GM06990 (cell line): ENCODE measurements around the gene CCDC171.

Source experiments
- DNase-seq: peaks from one replicate; pipeline ENCODE4 v3.0.0-alpha.2; 2011; ENCODE audit not compliant: insufficient read length; ENCODE audit errors: extremely low read depth
- H3K27me3 ChIP-seq: replicated peaks from 2 replicates; pipeline ENCODE4 v1.6.0; 2011; ENCODE audit warnings: low read length; ENCODE audit not compliant: control insufficient read depth, insufficient read depth
- H3K36me3 ChIP-seq: 2 replicates; pipeline ENCODE4 v1.5.1; 2011; ENCODE audit warnings: low read length; ENCODE audit not compliant: control insufficient read depth, insufficient read depth
- H3K4me3 ChIP-seq: replicated peaks from 2 replicates; pipeline ENCODE4 v1.5.1; 2011; ENCODE audit warnings: low read depth, mild to moderate bottlenecking, control low read depth, low read length
- CTCF ChIP-seq: IDR thresholded peaks from 2 replicates; pipeline ENCODE4 v1.5.1; 2011; ENCODE audit warnings: low read length, control low read depth, mild to moderate bottlenecking, inconsistent platforms; ENCODE audit not compliant: insufficient read depth, poor library complexity, severe bottlenecking

Gene CCDC171

GRCh38 chr9:15834541-15834940 is 281.7 kb downstream of the CCDC171 start:
- no peak for TF ChIP-seq CTCF
- no peaks in the 10 kb centered on the region for H3K36me3 ChIP-seq
- no peak overlapping the region for H3K4me3 ChIP-seq
- DNase-seq = no peak
- no peaks in the 10 kb centered on the region for H3K27me3 ChIP-seq

GRCh38 chr9:15837079-15837679 is 284.3 kb downstream of the CCDC171 start:
- H3K4me3 ChIP-seq = no peak overlapping the region
- no peak for DNase-seq
- TF ChIP-seq CTCF = peak; percentile 58
- H3K27me3 ChIP-seq = no peaks in the 10 kb centered on the region
- no peaks in the 10 kb centered on the region for H3K36me3 ChIP-seq

- no peak for DNase-seq
- Histone ChIP-seq H3K36me3 (no peaks in the 10 kb centered on the region), H3K27me3 (no peaks in the 10 kb centered on the region), H3K4me3 (no peak overlapping the region)
- TF ChIP-seq CTCF = no peak
These were observed 289.2 kb downstream of the CCDC171 start for GRCh38 chr9:15842051-15842450.

GRCh38 chr9:15843316-15843715 is 290.5 kb downstream of the CCDC171 start:
- Histone ChIP-seq H3K4me3 (no peak overlapping the region), H3K36me3 (no peaks in the 10 kb centered on the region), H3K27me3 (no peaks in the 10 kb centered on the region)
- DNase-seq = no peak
- no peak for TF ChIP-seq CTCF

- no peak for DNase-seq
- TF ChIP-seq CTCF = no peak
- Histone ChIP-seq H3K36me3 (no peaks in the 10 kb centered on the region), H3K27me3 (no peaks in the 10 kb centered on the region), H3K4me3 (no peak overlapping the region)
These were observed 291.1 kb downstream of the CCDC171 start for GRCh38 chr9:15843931-15844330.

- Histone ChIP-seq H3K4me3 (no peak overlapping the region), H3K36me3 (no peaks in the 10 kb centered on the region), H3K27me3 (no peaks in the 10 kb centered on the region)
- DNase-seq = no peak
- no peak for TF ChIP-seq CTCF
These were observed 293.8 kb downstream of the CCDC171 start for GRCh38 chr9:15846611-15847010.
